PC-3 (cell line): ENCODE results near the gene SEPTIN8. TPM values are rescaled to one million over a fixed set of nuclear protein-coding genes. Genes with fewer than 3 reads are reported as not detected.

Source experiments
- ATAC-seq: fragments of 200-7000 bp; cut with Tn5 transposase; 2 replicates; pipeline ENCODE4 v1.9.1; 2020; ENCODE audit warnings: mild to moderate bottlenecking, moderate library complexity
- BruUV-seq: library from RNA; stranded (reverse); fragments of 400-500 nt; replicated peaks from 2 replicates; lab custom pipeline; 2021; lab: Mats Ljungman, UMichigan
- CTCF ChIA-PET: fragments of 300-600 bp; sonication (Branson Sonifier 250); formaldehyde crosslinking; loops from one replicate; lab custom pipeline; 2022; ENCODE audit warnings: antibody characterized with exemption; lab: Charles Lee
- POLR2A ChIA-PET: fragments of 300-600 bp; sonication (Branson Sonifier 250); formaldehyde crosslinking; loops from one replicate; lab custom pipeline; 2022; ENCODE audit warnings: antibody characterized with exemption; ENCODE audit not compliant: unreplicated experiment; lab: Charles Lee
- DNase-seq: peaks from one replicate; pipeline ENCODE4 v3.0.0-alpha.2; 2015
- H2AFZ ChIP-seq: fragments of 300-600 bp; sonication (generic); 2 replicates; pipeline ENCODE4 v1.6.0; 2016; ENCODE audit warnings: antibody characterized with exemption, low read length
- H3F3A ChIP-seq: fragments of 300-600 bp; sonication (generic); one replicate; pipeline ENCODE4 v1.6.0; 2017; ENCODE audit warnings: antibody characterized with exemption, low read length, control low read depth, mild to moderate bottlenecking; ENCODE audit not compliant: unreplicated experiment
- H3K27ac ChIP-seq: fragments of 300-600 bp; sonication (generic); 2 replicates; pipeline ENCODE4 v1.5.1; 2016; ENCODE audit warnings: mild to moderate bottlenecking, low read length
- H3K27me3 ChIP-seq: fragments of 300-600 bp; sonication (generic); 2 replicates; pipeline ENCODE4 v1.6.1; 2016; ENCODE audit warnings: low read length, mixed read lengths
- H3K36me3 ChIP-seq: fragments of 300-600 bp; sonication (generic); 2 replicates; pipeline ENCODE4 v1.6.1; 2016; ENCODE audit warnings: low read depth, mixed run types, low read length, mixed read lengths
- H3K4me1 ChIP-seq: fragments of 300-600 bp; sonication (generic); 2 replicates; pipeline ENCODE4 v1.5.1; 2016; ENCODE audit warnings: low read length; ENCODE audit not compliant: insufficient read depth
- H3K4me2 ChIP-seq: fragments of 300-600 bp; sonication (generic); 2 replicates; pipeline ENCODE4 v1.6.0; 2016; ENCODE audit warnings: low read length
- H3K4me3 ChIP-seq: fragments of 300-600 bp; sonication (generic); 2 replicates; pipeline ENCODE4 v1.5.1; 2016; ENCODE audit warnings: mild to moderate bottlenecking, low read length, mixed read lengths
- H3K79me2 ChIP-seq: fragments of 300-600 bp; sonication (generic); 2 replicates; pipeline ENCODE4 v1.6.1; 2017; ENCODE audit warnings: low read length, mixed read lengths
- H3K9ac ChIP-seq: fragments of 300-600 bp; sonication (generic); 2 replicates; pipeline ENCODE4 v1.6.0; 2016; ENCODE audit warnings: mild to moderate bottlenecking, low read length
- H3K9me2 ChIP-seq: fragments of 300-600 bp; sonication (generic); replicated peaks from 2 replicates; pipeline ENCODE4 v1.6.1; 2016; ENCODE audit warnings: mixed run types, low read length, mixed read lengths
- H3K9me3 ChIP-seq: fragments of 300-600 bp; sonication (generic); 2 replicates; pipeline ENCODE4 v1.6.1; 2016; ENCODE audit warnings: low read length, mixed read lengths
- H4K20me1 ChIP-seq: fragments of 300-600 bp; sonication (generic); 2 replicates; pipeline ENCODE4 v1.6.1; 2016; ENCODE audit warnings: low read length, mixed read lengths
- CTCF ChIP-seq: fragments of 300-600 bp; sonication (generic); conservative IDR thresholded peaks from 2 replicates; pipeline ENCODE4 v1.5.1; 2017; ENCODE audit warnings: antibody characterized with exemption, low read depth, mild to moderate bottlenecking, low read length
- EZH2 ChIP-seq: fragments of 300-600 bp; sonication (generic); IDR thresholded peaks from one replicate; pipeline ENCODE4 v1.6.1; 2017; ENCODE audit warnings: antibody characterized with exemption, mild to moderate bottlenecking, low read length; ENCODE audit not compliant: unreplicated experiment
- EZH2phosphoT487 ChIP-seq: fragments of 300-600 bp; sonication (generic); IDR thresholded peaks from 2 replicates; pipeline ENCODE4 v1.6.1; 2018; ENCODE audit warnings: mild to moderate bottlenecking, antibody characterized with exemption, low read length, borderline replicate concordance
- intact Hi-C: fragments of 100-400 bp; cut with micrococcal nuclease; formaldehyde crosslinking; loops from 2 replicates; pipeline ENCODE4 v1.9.0; 2023
- total RNA-seq: library from RNA; depleted of rRNA; stranded (reverse); fragments of >200 nt; gene quantifications from 2 replicates; pipeline ENCODE4 v1.2.3, GENCODE V29; 2014

SEPTIN8 gene
- total RNA-seq, 1 experiment from 2014 or later = 21.9 TPM

- CTCF ChIA-PET = no interaction called here
- intact Hi-C loops = no loop called here
- BruUV-seq = no TSS peak
These were observed 26.4 kb downstream of the SEPTIN8 start for GRCh38 chr5:132750471-132751230.

GRCh38 chr5:132749506-132749905 lies 27.5 kb downstream of the SEPTIN8 start:
- Histone ChIP-seq H3K9me2 (no peaks in the 10 kb centered on the region), H3K79me2 (no peaks in the 10 kb centered on the region), H3K27me3 (no peaks in the 10 kb centered on the region), H3K4me1 (no peaks in the 10 kb centered on the region), H3F3A (no peaks in the 10 kb centered on the region), H3K9ac (no peak overlapping the region), H3K4me2 (no peak overlapping the region), H3K27ac (no peak overlapping the region), H3K36me3 (no peaks in the 10 kb centered on the region), H4K20me1 (no peaks in the 10 kb centered on the region), H3K4me3 (no peak overlapping the region), H3K9me3 (no peaks in the 10 kb centered on the region), H2AFZ (no peak overlapping the region)
- POLR2A ChIA-PET = no interaction called here
- DNase-seq = no peak
- ATAC-seq = no peak
- intact Hi-C loops = no loop called here
- TF ChIP-seq CTCF (no peak), EZH2 (no peak), EZH2phosphoT487 (no peak)
- no TSS peak for BruUV-seq
- CTCF ChIA-PET = no interaction called here

More at GRCh38 chr5:132750471-132751230, 26.4 kb downstream of the SEPTIN8 start:
- Histone ChIP-seq H3K27me3 (no peaks in the 10 kb centered on the region), H3K4me1 (no peaks in the 10 kb centered on the region), H3K4me3 (no peak overlapping the region), H3K79me2 (no peaks in the 10 kb centered on the region), H2AFZ (no peak overlapping the region), H3K27ac (no peak overlapping the region), H3K4me2 (no peak overlapping the region), H3F3A (no peaks in the 10 kb centered on the region), H4K20me1 (no peaks in the 10 kb centered on the region), H3K9me2 (no peaks in the 10 kb centered on the region), H3K9me3 (no peaks in the 10 kb centered on the region), H3K36me3 (no peaks in the 10 kb centered on the region), H3K9ac (no peak overlapping the region)
- POLR2A ChIA-PET = no interaction called here
- ATAC-seq (no peak), DNase-seq (no peak)
- TF ChIP-seq EZH2phosphoT487 (no peak), CTCF (no peak), EZH2 (no peak)

GRCh38 chr5:132748522-132749000 lies 28.5 kb downstream of the SEPTIN8 start:
- no peaks in the 10 kb centered on the region for H3K9me2 ChIP-seq
- DNase-seq (no peak), ATAC-seq (no peak)
- CTCF ChIA-PET = no interaction called here
- BruUV-seq = no TSS peak
- H3K36me3 ChIP-seq = no peaks in the 10 kb centered on the region
- H3K27me3 ChIP-seq = no peaks in the 10 kb centered on the region
- H3F3A ChIP-seq = no peaks in the 10 kb centered on the region
- H2AFZ ChIP-seq = no peak overlapping the region
- intact Hi-C loops = no loop called here
- H3K9me3 ChIP-seq = no peaks in the 10 kb centered on the region
- H3K79me2 ChIP-seq = no peaks in the 10 kb centered on the region
- H3K4me1 ChIP-seq = no peaks in the 10 kb centered on the region
- H3K4me3 ChIP-seq = no peak overlapping the region
- POLR2A ChIA-PET = no interaction called here
- H3K27ac ChIP-seq = no peak overlapping the region
- TF ChIP-seq EZH2 (no peak), CTCF (no peak), EZH2phosphoT487 (no peak)
- no peaks in the 10 kb centered on the region for H4K20me1 ChIP-seq
- no peak overlapping the region for H3K9ac ChIP-seq
- no peak overlapping the region for H3K4me2 ChIP-seq
